ENCODE data around the gene SMIM44. TPM values are rescaled to one million over a fixed set of nuclear protein-coding genes. Genes with fewer than 3 reads are reported as not detected.
"Not testable (repeated sequence)": the region's sequence is repeated elsewhere in the genome, so short reads cannot be mapped to it uniquely, and the experiment has no call there.

SMIM44 gene
- total RNA-seq, 1 donor from 2014 or later = not detected

GRCh38 chr19:3459089-3459881, 24.0 kb downstream of the SMIM44 start:
- peak; percentile 84 for DNase-seq (ENCODE audit: low read depth, low spot score)

- no peak for DNase-seq (ENCODE audit: low read depth, low spot score)
These were observed 24.8 kb downstream of the SMIM44 start for GRCh38 chr19:3458229-3459088.

- DNase-seq (ENCODE audit: low read depth, low spot score) = no peak
These were observed 25.6 kb downstream of the SMIM44 start for GRCh38 chr19:3457528-3458228.

GRCh38 chr19:3456925-3457527, 26.2 kb downstream of the SMIM44 start:
- DNase-seq (ENCODE audit: low read depth, low spot score) = no peak

- no peak for DNase-seq (ENCODE audit: low read depth, low spot score)
These were observed 27.2 kb downstream of the SMIM44 start for GRCh38 chr19:3455960-3456601.

- no peak for DNase-seq (ENCODE audit: low read depth, low spot score)
These were observed 27.8 kb downstream of the SMIM44 start for GRCh38 chr19:3455393-3455955.

- no peak for DNase-seq (ENCODE audit: low read depth, low spot score)
These were observed 28.4 kb downstream of the SMIM44 start for GRCh38 chr19:3454656-3455392.

GRCh38 chr19:3453840-3454239, 29.4 kb downstream of the SMIM44 start:
- no peak for DNase-seq (ENCODE audit: low read depth, low spot score)

- DNase-seq (ENCODE audit: low read depth, low spot score) = not testable (repeated sequence)
These were observed 30.4 kb downstream of the SMIM44 start for GRCh38 chr19:3452942-3453214.

GRCh38 chr19:3452171-3452941, 30.9 kb downstream of the SMIM44 start:
- no peak for DNase-seq (ENCODE audit: low read depth, low spot score)

GRCh38 chr19:3451451-3451866, 31.8 kb downstream of the SMIM44 start:
- DNase-seq (ENCODE audit: low read depth, low spot score) = no peak

GRCh38 chr19:3450796-3451411, 32.3 kb downstream of the SMIM44 start:
- peak; percentile 98 for DNase-seq (ENCODE audit: low read depth, low spot score)

GRCh38 chr19:3448616-3449334, 34.5 kb downstream of the SMIM44 start:
- no peak for DNase-seq (ENCODE audit: low read depth, low spot score)

GRCh38 chr19:3446657-3447056, 36.6 kb downstream of the SMIM44 start:
- not testable (repeated sequence) for DNase-seq (ENCODE audit: low read depth, low spot score)

- DNase-seq (ENCODE audit: low read depth, low spot score) = no peak
These were observed 38.5 kb downstream of the SMIM44 start for GRCh38 chr19:3444695-3445234.

- DNase-seq (ENCODE audit: low read depth, low spot score) = no peak
These were observed 39.2 kb downstream of the SMIM44 start for GRCh38 chr19:3443840-3444694.

GRCh38 chr19:3442487-3443071, 40.7 kb downstream of the SMIM44 start:
- DNase-seq (ENCODE audit: low read depth, low spot score) = no peak
